ENCODE data around the gene MGAT2.

DNA sequence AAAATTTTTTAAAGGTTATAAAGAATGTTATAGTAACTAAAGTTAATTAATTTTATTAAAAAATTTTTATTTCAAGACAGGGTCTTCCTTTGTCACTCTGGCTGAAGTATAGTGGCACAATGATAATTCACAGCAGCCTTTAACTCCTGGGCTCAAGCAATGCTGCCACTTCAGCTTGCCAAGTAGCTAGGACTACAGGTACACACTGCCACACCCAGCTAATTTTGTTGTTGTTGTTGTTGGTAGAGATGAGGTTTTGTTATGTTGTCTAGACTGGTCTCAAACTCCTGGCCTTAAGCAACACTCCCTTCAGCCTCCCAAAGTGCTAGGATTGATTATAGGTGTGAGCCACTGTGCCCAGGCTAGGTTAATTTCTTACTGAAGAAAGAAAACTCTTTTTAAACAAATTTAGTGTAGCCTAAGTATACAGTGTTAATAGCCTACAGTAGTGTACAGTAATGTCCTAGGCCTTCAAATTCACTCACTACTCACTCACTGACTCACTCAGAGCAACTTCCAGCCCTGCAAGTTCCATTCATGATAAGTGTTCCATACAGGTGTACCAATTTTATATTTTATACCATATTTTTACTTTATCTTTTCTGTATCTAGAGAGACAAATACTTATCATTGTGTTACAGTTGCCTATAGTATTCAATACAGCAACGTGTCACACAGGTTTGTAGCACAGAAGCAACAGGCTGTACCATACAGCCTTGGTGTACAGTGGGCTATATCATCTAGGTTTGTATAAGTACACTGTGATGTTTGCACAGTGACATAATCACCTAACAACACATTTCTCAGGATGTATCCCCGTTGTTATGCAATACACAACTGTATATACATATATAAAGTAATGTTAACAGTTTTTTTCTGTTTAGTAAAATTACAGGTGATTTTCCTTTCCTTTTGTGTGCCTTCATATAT, 39.2 kb downstream of the MGAT2 start:
- TF ChIP-seq CTCF (conservative IDR thresholded peaks at IDR 0.05) (no peak), ZFX (IDR thresholded peaks at IDR 0.05) (no peak)
